GM12872 (cell line): Measurements from ENCODE around the gene USP22.

Experiments
- CTCF ChIP-seq: IDR thresholded peaks from 3 replicates; pipeline ENCODE4 v1.5.1; 2011; ENCODE audit warnings: low read depth, mild to moderate bottlenecking, low read length, moderate library complexity; ENCODE audit not compliant: insufficient read depth

USP22 gene

DNA sequence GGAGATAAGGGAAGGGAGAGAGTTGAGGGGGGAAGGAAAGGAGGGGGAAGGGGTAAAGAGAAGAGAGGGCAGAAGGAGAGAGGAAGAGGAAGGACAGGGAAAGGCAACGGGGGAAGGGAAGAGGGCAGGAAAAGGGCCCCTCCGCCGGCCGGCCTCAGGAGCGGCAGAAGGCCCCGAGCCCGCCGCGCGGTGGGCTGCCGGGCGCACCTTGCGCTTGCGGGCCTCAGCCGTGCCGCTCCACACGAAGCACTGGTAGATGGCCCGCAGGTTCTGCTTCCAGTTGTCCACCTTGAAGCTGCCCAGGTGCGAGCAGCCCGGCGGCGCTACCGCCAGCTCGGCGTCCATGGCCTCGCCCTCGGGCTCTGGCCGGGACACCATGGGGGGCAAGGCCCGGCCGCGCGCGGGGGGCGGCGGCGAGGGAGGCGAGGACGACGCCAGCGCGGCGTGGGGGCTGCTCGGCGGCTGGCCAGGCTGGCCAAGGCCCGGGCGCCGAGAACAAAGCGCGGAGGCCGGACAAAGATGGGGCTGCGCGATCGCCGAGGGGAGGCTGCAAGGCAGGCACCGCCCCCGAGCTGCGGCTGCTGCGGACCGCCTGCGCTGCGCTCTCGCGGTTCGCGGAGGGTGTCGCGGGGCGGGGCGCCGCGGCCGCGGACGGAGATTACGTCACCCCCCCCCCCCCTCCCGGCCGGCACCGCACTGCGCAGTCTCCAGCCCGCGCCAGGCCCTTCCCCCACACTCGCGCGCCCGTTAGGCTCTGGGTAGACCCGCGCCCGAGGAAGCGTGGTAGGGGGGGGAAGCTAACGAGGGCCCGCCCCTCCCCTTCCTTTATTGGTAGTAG is at the start of gene USP22:
Gene USP22, minus strand, starts transcription at position 554 of the 838 bp plus-strand sequence. Its CDS starts 176 bp downstream, at position 378.
- TF ChIP-seq CTCF: no peak

GRCh38 chr17:21090902-21091618 is 48.2 kb upstream of the USP22 start:
- TF ChIP-seq CTCF: no peak

DNA sequence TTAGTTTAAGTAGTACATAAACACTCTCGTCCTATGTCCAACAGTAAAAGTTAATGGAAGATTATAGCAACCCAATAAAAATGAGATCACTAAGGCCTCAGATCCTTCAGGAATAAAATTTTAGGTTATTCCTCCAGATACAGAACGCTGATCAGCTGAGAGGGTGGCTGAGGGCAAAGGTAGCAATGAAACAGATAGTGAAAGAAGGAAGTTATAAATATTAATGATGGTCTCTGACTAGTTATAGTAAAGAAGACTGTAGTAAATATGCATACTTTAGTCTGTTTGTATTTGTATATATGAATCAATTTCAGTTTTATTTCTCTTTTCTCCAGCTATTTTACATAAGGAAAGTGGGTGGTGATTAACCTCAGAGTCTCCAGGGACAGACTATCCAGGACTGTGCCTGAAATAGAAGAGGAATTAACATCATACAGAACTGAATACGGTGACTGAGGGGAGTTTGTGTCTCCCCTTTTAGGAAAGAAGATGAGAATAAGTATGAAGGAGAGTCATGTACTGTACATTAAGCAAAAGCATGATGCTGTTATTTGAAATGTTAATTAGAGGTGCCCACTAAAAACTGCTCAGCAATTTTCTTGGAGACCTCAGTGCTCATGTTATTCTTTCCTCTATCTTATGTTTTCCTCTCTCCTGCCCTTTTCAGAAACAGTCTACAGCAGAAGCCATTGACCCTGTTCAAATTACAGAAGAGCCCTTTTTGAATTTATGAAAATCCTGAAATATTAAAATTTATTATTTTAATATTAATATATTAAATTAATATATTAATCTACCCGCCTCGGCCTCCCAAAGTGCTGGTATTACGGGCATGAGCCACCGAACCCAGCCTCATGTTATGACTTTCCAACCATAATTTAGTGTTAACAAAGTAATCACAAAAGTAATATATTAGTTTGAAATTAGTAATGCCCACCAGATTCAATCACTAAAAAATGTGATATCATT is 47.4 kb upstream of the USP22 start:
- no peak for TF ChIP-seq CTCF

DNA sequence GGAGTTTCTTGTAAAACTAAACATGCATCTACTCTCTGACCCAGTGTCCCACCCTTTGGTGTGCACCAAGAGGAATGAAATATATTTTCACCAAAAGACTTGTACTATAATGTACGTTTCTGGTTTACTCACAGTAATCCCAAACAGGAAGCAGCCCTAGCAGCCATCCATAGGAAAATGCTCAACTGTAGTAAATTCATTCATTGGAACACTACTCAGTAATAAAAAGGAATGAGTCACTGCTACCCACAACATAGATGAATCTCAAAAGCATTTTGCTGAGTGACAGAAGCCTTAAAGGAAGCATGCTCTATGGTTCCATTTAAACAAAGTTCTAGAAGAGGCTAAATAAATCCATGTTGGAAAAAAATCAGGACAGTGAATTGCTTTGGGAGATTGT is 46.3 kb upstream of the USP22 start:
- no peak for TF ChIP-seq CTCF

- TF ChIP-seq CTCF: no peak
These were observed 42.9 kb upstream of the USP22 start for GRCh38 chr17:21085707-21086106.

DNA sequence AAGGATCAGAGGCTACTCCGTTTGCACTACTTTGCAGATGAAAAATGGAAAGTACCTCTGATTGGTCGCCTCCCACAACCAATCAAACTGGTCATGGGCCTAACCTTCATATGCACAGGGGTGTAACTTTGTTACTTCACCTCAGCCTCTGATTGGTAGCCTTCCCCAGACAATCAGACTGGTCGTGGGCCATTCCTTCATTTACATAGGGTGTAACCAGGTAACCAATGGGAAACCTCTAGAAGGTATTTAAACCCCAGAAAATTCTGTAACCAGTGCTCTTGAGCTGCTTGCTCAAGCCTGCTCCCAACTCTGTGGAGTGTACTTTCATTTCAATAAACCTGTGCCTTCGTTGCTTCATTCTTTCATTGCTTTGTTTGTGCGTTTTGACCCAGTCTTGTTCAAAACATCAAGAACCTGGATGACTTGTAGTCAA is 39.2 kb upstream of the USP22 start:
- no peak for TF ChIP-seq CTCF

- TF ChIP-seq CTCF: no peak
These were observed 36.4 kb upstream of the USP22 start for GRCh38 chr17:21079196-21079595.
